ENCODE data around the gene FSD1L.

FSD1L gene

GRCh38 chr9:105413525-105413924, 34.3 kb upstream of the FSD1L start:
- DNase-seq (ENCODE audit: low spot score) = no peak
- Histone ChIP-seq H3K4me3 (no peak overlapping the region), H3K27ac (no peak overlapping the region)
- TF ChIP-seq CTCF (IDR thresholded peaks at IDR 0.05) = no peak

DNA sequence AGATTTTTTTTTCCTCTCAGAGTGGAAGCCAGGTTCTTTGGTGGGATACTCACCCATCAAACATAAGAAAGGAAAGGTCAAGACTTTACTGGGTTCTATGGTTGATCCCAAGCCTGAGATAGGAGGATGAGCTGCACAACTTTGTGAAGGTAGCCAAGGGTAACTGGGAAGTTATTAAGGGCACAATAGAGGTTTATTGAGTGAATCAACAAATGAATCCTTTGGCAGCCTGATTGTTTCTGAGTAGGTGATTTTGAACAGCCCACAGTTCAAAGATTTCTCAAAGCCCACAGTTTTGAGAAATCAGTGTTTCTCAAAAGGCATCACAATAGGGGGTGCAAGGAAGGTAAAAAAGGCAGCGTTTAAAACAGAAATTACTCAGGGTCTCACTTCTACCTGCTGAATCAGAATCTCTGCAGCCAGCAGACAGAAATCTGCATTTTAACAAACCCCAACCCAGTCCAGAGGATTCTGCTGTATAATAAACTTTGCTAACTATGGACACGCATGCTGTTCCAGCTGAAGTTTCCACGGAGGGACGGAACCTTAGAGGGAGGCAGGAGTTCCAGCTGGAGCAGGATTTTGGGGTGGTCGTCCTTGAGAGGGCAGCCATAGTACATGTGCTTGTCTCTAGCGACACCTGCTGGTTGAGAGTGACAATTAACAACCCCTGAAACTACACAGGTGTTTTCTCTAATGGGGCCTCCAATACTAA, 32.7 kb upstream of the FSD1L start:
- H3K4me3 ChIP-seq = no peak overlapping the region
- peak; percentile 87 for TF ChIP-seq CTCF (IDR thresholded peaks at IDR 0.05)
- no peak for DNase-seq (ENCODE audit: low spot score)
- H3K27ac ChIP-seq = no peak overlapping the region

- no peak overlapping the region for H3K27ac ChIP-seq
- DNase-seq (ENCODE audit: low spot score) = no peak
- H3K4me3 ChIP-seq = no peak overlapping the region
- no peak for TF ChIP-seq CTCF (IDR thresholded peaks at IDR 0.05)
Measured at GRCh38 chr9:105415662-105415980, 32.2 kb upstream of the FSD1L start.

- no peak for DNase-seq (ENCODE audit: low spot score)
- Histone ChIP-seq H3K4me3 (no peak overlapping the region), H3K27ac (no peak overlapping the region)
- no peak for TF ChIP-seq CTCF (IDR thresholded peaks at IDR 0.05)
Measured at GRCh38 chr9:105416840-105417239, 31.0 kb upstream of the FSD1L start.

DNA sequence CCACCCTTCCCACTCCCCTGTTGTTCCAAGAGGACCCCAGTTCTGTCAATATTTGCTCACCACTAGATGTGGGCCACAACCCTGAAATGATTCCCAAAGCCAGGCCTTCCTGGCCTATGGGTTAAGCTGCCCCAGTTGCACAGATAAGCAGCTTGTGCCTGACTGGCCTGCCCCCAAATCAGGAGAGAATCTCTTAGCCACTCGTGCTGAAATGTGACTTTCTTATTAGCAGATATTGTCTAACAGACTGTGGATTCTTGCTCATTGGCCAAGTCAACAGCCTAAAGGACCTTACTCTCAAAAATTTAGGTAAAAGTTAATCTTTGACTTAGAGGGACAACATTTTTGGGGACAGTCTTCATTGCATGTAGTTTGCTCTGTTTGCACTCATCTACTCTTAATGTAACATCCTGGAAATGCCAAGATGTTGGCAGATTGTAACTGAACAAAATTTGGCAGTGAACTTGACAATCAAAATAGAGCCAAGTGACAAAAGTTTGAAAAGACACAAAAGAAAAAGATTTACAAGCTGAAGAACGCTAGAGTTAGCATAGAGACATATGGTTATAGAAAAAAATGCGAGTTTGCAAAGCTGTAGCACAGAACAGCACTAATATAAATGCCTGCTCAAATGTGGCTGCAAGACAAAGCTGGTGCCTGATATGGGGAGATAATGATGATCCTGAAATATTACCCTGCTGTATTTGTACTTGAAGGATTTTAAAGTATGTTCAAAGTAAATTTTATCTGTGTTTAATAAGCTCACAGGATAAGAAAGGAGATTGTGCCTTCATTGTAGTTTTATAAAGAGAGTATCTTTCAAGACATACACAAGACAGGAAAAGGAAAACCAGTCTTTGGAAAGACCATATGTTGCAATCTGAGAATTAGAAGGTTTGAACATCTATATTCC, 29.0 kb upstream of the FSD1L start:
- DNase-seq (ENCODE audit: low spot score) = no peak
- no peak overlapping the region for H3K4me3 ChIP-seq
- no peak for TF ChIP-seq CTCF (IDR thresholded peaks at IDR 0.05)
- no peak overlapping the region for H3K27ac ChIP-seq

GRCh38 chr9:105419816-105420597, 27.8 kb upstream of the FSD1L start:
- no peak for TF ChIP-seq CTCF (IDR thresholded peaks at IDR 0.05)
- no peak for DNase-seq (ENCODE audit: low spot score)
- no peak overlapping the region for H3K27ac ChIP-seq
- no peak overlapping the region for H3K4me3 ChIP-seq

All from coronary artery (tissue), 2 donors.